DOHH2 (cell line): ENCODE results near the gene NAA20.

ENCODE experiments used
- H3F3A ChIP-seq: fragments of 200-600 bp; sonication (generic), shearing (Covaris generic); 2 replicates; pipeline ENCODE4 v1.6.0; 2016; ENCODE audit warnings: antibody characterized with exemption, mild to moderate bottlenecking; ENCODE audit not compliant: control insufficient read depth, insufficient read depth
- H3K27ac ChIP-seq: fragments of 200-600 bp; sonication (generic); 2 replicates; pipeline ENCODE4 v1.5.1; 2014; ENCODE audit warnings: low read depth, mild to moderate bottlenecking, low read length, moderate library complexity
- H3K27me3 ChIP-seq: fragments of 200-600 bp; sonication (generic); 2 replicates; pipeline ENCODE4 v1.6.1; 2014; ENCODE audit warnings: mild to moderate bottlenecking, low read length, mixed read lengths; ENCODE audit not compliant: control insufficient read depth
- H3K36me3 ChIP-seq: fragments of 200-600 bp; sonication (generic); 2 replicates; pipeline ENCODE4 v1.6.1; 2014; ENCODE audit warnings: mild to moderate bottlenecking, low read length, moderate library complexity, mixed read lengths; ENCODE audit not compliant: control insufficient read depth
- H3K4me1 ChIP-seq: fragments of 200-600 bp; sonication (generic); 2 replicates; pipeline ENCODE4 v1.6.1; 2014; ENCODE audit warnings: mild to moderate bottlenecking, low read length, mixed read lengths; ENCODE audit not compliant: control insufficient read depth
- H3K4me2 ChIP-seq: fragments of 200-600 bp; sonication (generic); 2 replicates; pipeline ENCODE4 v1.6.0; 2014; ENCODE audit warnings: mild to moderate bottlenecking, low read length, moderate library complexity
- H3K4me3 ChIP-seq: fragments of 200-600 bp; sonication (generic); 2 replicates; pipeline ENCODE4 v1.5.1; 2014; ENCODE audit warnings: mild to moderate bottlenecking, low read length, mixed read lengths
- H3K79me2 ChIP-seq: fragments of 200-600 bp; sonication (generic); 2 replicates; pipeline ENCODE4 v1.6.1; 2014; ENCODE audit warnings: mild to moderate bottlenecking, low read length, mixed read lengths; ENCODE audit not compliant: control insufficient read depth
- H3K9me2 ChIP-seq: fragments of 200-600 bp; sonication (generic); replicated peaks from 2 replicates; pipeline ENCODE4 v1.6.1; 2014; ENCODE audit warnings: mild to moderate bottlenecking, low read length, mixed read lengths; ENCODE audit not compliant: control insufficient read depth
- H3K9me3 ChIP-seq: fragments of 200-600 bp; sonication (generic); 2 replicates; pipeline ENCODE4 v1.6.1; 2014; ENCODE audit warnings: antibody characterized with exemption, low read length, mixed read lengths; ENCODE audit not compliant: control insufficient read depth, insufficient read depth
- H4K20me1 ChIP-seq: fragments of 200-600 bp; sonication (generic); 2 replicates; pipeline ENCODE4 v1.6.0; 2014; ENCODE audit warnings: low read depth, mild to moderate bottlenecking, antibody characterized with exemption, low read length, moderate library complexity; ENCODE audit not compliant: control insufficient read depth, insufficient read depth
- EZH2phosphoT487 ChIP-seq: fragments of 200-600 bp; sonication (generic); IDR thresholded peaks from 2 replicates; pipeline ENCODE4 v1.6.1; 2017; ENCODE audit warnings: borderline replicate concordance, mild to moderate bottlenecking, antibody characterized with exemption, low read length, moderate library complexity, mixed read lengths
- TF ChIP-seq, protein P1 (sequence below): fragments of 200-600 bp; sonication (generic); IDR thresholded peaks from one replicate; pipeline ENCODE4 v1.5.1; 2014; ENCODE audit warnings: antibody characterized with exemption, mild to moderate bottlenecking, low read depth, low read length; ENCODE audit not compliant: poor library complexity, severe bottlenecking

The NAA20 gene, protein sequence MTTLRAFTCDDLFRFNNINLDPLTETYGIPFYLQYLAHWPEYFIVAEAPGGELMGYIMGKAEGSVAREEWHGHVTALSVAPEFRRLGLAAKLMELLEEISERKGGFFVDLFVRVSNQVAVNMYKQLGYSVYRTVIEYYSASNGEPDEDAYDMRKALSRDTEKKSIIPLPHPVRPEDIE

DNA sequence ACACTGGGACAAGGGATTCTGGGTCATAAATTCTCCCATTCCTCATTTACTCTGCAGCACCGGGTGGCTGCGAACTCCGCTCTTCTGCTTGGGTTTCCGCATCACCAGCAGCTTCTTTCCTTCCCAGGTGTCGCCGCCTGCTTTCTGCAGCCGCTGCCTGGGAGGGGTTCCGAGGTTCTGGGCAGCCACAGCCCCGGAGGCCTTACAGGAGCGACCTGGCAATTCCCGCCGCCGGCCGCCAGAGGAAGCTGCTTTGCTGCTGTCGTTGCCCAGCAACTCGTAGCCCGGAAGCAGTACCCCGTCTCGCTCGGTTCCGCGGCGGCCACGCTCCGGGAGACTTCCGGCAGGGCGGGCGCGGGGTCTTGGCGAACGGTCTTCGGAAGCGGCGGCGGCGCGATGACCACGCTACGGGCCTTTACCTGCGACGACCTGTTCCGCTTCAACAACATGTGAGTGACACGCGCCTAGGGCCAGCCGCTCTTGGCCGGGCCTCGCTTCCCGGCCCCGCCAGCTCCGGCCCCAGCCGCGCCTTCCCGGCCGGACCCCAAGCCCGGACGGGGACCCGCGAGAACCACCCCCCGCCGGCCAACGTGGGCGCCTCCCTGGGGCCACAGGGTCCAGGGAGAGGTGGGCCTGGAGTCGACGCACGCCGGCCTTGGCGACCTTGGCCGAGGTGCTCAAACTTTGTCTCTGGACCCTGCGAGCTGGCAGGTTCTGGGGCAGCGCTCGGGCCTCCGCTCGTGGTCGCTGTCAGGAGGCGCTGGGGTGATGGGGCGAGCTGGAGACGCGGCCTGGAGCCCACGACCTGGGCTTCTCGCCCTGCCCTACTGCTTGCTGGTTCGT lies at the start of gene NAA20:
TSS of gene NAA20 (plus strand) at position 362 of the 843 bp plus-strand sequence. CDS start at position 397, 35 bp downstream.
- TF ChIP-seq, protein P1, sequence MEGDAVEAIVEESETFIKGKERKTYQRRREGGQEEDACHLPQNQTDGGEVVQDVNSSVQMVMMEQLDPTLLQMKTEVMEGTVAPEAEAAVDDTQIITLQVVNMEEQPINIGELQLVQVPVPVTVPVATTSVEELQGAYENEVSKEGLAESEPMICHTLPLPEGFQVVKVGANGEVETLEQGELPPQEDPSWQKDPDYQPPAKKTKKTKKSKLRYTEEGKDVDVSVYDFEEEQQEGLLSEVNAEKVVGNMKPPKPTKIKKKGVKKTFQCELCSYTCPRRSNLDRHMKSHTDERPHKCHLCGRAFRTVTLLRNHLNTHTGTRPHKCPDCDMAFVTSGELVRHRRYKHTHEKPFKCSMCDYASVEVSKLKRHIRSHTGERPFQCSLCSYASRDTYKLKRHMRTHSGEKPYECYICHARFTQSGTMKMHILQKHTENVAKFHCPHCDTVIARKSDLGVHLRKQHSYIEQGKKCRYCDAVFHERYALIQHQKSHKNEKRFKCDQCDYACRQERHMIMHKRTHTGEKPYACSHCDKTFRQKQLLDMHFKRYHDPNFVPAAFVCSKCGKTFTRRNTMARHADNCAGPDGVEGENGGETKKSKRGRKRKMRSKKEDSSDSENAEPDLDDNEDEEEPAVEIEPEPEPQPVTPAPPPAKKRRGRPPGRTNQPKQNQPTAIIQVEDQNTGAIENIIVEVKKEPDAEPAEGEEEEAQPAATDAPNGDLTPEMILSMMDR, result peak; percentile 52
- no peak for TF ChIP-seq EZH2phosphoT487
- H3K79me2 ChIP-seq, result peaks cover 54% of the 10 kb centered on the region
- peak within 1 kb of the TSS; percentile 87 for H3K4me2 ChIP-seq
- H3K4me3 ChIP-seq, result peak within 1 kb of the TSS; percentile 97
- H3K27me3 ChIP-seq, result 0 out of 2 replicates have a peak, but pooled peaks cover 3% of the 10 kb centered on the region
- H3K36me3 ChIP-seq, result peaks cover 45% of the 10 kb centered on the region
- peak within 1 kb of the TSS; percentile 37; the same call in 1 of the 2 replicates for H3K27ac ChIP-seq
- peaks cover 29% of the 10 kb centered on the region for H3K4me1 ChIP-seq
- H4K20me1 ChIP-seq, result peaks cover 8% of the 10 kb centered on the region; the same call in 1 of the 2 replicates
- peaks cover 3% of the 10 kb centered on the region; the same call in 1 of the 2 replicates for H3F3A ChIP-seq
- H3K9me2 ChIP-seq, result no peaks in the 10 kb centered on the region
- H3K9me3 ChIP-seq, result no peaks in the 10 kb centered on the region

DNA sequence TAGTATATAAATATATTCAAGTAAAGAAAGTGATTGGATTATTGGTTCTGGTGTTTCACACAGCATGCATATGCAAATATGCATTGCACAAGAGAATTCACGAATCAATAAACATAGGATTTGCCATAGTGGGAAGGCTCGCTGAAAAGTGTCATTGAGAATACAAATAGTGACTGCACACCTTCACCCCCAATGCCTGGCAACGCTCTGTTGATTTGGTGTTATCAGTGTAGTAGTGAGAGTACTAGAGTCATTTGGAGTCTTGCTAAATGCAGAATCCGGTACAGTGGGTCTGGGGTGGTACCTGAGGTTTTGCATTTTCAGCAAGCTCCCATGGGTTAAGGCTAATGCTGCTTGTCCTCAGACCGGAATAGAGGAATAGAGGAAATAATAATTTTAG lies 49.7 kb upstream of the NAA20 start:
- Histone ChIP-seq H3K4me1 (no peaks in the 10 kb centered on the region), H3K27me3 (peaks cover 3% of the 10 kb centered on the region; the same call in 1 of the 2 replicates), H3K4me3 (no peak overlapping the region), H3K36me3 (no peaks in the 10 kb centered on the region), H3K9me2 (no peaks in the 10 kb centered on the region), H3K27ac (no peak overlapping the region), H3F3A (no peaks in the 10 kb centered on the region), H4K20me1 (no peaks in the 10 kb centered on the region), H3K9me3 (no peaks in the 10 kb centered on the region), H3K79me2 (no peaks in the 10 kb centered on the region), H3K4me2 (no peak overlapping the region)
- no peak for TF ChIP-seq EZH2phosphoT487
- TF ChIP-seq, protein P1, result no peak

DNA sequence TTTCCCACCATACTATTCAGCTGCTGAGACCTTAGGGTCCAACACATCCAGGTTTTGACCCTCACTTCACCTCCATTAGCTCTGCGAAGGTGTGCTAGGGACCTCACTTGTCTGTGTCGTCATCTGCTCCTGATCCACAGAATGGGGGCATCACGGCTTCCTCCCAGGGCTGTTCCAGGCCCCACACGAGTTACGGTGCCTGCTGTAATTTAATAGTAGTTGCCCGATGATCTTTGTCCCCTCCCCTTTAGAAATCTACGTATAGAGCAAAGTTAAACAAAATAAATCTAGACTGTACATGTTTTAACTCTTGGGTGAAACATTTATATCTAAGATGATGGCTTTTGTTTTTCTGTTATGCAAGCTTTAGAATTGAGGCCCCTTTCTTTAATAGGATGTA lies 49.1 kb upstream of the NAA20 start:
- H3F3A ChIP-seq, result no peaks in the 10 kb centered on the region
- H3K27me3 ChIP-seq, result peaks cover 3% of the 10 kb centered on the region; the same call in 1 of the 2 replicates
- no peaks in the 10 kb centered on the region for H3K4me1 ChIP-seq
- TF ChIP-seq, protein P1, result no peak
- no peak for TF ChIP-seq EZH2phosphoT487
- no peaks in the 10 kb centered on the region for H3K79me2 ChIP-seq
- H3K9me3 ChIP-seq, result no peaks in the 10 kb centered on the region
- no peaks in the 10 kb centered on the region for H3K36me3 ChIP-seq
- no peak overlapping the region for H3K4me3 ChIP-seq
- no peak overlapping the region for H3K4me2 ChIP-seq
- no peaks in the 10 kb centered on the region for H4K20me1 ChIP-seq
- no peaks in the 10 kb centered on the region for H3K9me2 ChIP-seq
- H3K27ac ChIP-seq, result no peak overlapping the region
